ENCODE data around the gene ANXA11.
"Not testable (repeated sequence)": the region's sequence is repeated elsewhere in the genome, so short reads cannot be mapped to it uniquely, and the experiment has no call there.

ANXA11 gene

GRCh38 chr10:80207768-80208370 is 2.5 kb upstream of the ANXA11 start:
- DNase-seq = no peak

DNA sequence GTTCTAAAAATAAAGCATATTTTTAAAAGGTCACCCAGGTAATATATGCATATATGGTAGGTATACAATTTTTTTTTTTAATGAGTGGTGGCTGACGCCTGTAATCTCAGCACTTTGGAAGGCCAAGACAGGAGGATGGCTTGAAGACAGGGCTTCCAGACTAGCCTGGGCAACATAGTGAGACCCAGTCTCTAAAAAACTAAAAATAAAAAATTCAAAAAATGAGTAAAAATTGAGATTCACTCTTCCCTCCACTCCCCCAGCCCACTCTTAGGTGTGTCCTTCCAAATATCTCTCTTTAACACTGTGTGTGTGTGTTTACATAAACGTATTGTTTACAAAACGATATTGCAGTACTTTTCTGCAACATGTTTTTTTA is 929 bp upstream of the ANXA11 start:
- DNase-seq = no peak

GRCh38 chr10:80204677-80205476 is 460 bp downstream of the ANXA11 start:
- no peak for DNase-seq

DNA sequence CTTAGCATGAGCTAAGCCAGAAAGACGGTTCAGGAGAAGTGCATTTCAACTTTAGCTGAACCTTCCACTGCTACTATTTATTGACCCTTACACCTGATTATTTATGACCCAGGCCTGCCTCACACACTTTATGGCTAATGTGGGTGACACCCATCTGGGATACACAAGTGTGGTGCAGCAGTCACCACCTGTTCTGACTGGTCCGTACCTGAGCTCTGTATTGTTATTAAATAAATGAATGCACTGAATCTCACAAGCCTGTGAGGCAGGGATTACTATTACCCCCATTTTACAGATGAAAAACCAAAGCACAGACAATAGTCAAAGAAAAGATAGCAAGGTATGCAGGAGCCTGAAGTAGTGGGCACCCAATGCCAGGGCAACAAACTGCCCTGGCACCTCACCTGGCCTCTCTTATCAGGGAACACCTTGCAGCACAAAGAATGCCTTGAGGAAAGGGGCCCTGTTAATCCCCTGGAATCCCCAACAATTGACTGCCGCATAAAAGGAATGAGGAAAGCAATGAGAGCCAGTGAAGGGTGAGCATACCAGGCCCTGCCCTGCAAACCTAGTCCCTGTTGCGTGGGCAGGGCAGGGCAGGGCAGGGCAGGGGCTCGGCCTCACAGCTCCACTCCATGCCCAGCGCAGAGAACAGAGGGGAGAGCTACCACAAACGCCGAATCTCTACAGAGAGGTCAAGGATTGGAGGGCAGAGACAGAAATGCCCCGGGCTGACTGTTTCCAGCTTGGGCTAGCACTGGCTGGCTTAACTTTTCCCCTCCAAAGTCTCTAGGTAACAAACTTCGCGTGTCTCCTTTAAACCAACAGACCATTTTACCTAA is 1.3 kb downstream of the ANXA11 start:
- no peak for DNase-seq

DNA sequence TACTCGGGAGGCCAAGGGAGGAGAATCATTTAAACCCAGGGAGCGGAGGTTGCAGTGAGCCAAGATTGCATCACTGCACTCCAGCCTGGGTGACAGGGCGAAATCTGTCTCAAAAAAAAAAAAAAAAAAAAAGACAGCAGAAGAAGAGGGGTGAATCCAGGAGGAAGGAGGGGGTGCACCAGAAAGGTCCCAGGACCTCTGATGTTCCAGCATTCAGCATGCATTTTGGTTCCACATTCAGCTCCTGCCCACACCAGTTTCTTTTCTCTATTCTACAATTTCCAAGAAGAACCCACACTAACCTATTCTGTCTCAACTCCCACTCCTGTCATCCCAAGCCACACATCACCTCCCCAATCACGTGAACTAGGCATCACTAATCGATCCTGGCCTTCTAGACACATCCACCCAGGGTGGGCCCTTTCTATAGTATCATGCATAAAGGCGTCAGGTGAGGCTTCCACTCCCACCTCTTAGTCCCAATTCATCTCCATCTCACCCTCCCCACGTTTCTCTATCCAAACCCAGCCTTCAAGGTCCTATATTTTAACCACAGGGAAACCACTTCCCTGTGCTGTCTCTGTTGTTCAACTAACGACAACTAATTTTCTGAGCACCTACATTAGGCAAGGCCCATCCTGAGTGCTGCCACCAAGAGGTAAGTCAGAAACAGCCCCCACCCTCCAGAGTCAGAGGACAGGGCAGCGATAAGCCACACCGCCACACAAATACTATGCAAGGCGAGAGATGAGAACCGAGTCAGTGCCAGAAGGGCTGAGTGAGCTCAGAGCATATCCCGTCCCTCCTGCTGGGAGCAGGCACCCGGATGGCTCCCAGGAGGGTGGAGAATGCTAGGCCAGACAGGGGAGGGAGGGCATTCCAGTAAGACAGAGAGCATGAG is 2.2 kb downstream of the ANXA11 start:
- no peak for DNase-seq

- not testable (repeated sequence) for DNase-seq
These were observed 2.8 kb downstream of the ANXA11 start for GRCh38 chr10:80202530-80202929.

GRCh38 chr10:80201608-80202141 is 3.7 kb downstream of the ANXA11 start:
- no peak for DNase-seq

- DNase-seq = no peak
These were observed 4.7 kb downstream of the ANXA11 start for GRCh38 chr10:80200687-80201086.

DNA sequence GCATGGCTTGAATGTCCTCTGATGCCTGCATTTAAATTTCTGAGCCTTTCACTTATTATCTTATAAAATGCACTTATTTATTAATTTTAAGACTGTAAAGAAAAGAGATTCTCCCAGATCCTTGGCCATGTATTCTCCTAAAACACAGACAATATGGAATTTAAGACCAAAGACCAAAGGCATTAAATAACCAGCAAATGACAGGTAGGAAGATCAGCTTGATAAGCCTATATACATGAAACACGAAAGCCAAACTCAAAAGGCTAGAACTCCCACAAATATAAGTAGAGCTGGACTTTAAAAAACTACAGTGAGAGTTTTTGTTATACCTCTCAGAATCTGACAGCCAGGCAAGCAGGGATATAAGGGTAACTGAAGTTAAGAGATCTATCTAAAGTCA is 5.1 kb downstream of the ANXA11 start:
- no peak for DNase-seq

- no peak for DNase-seq
These were observed 5.5 kb downstream of the ANXA11 start for GRCh38 chr10:80199828-80200227.

DNA sequence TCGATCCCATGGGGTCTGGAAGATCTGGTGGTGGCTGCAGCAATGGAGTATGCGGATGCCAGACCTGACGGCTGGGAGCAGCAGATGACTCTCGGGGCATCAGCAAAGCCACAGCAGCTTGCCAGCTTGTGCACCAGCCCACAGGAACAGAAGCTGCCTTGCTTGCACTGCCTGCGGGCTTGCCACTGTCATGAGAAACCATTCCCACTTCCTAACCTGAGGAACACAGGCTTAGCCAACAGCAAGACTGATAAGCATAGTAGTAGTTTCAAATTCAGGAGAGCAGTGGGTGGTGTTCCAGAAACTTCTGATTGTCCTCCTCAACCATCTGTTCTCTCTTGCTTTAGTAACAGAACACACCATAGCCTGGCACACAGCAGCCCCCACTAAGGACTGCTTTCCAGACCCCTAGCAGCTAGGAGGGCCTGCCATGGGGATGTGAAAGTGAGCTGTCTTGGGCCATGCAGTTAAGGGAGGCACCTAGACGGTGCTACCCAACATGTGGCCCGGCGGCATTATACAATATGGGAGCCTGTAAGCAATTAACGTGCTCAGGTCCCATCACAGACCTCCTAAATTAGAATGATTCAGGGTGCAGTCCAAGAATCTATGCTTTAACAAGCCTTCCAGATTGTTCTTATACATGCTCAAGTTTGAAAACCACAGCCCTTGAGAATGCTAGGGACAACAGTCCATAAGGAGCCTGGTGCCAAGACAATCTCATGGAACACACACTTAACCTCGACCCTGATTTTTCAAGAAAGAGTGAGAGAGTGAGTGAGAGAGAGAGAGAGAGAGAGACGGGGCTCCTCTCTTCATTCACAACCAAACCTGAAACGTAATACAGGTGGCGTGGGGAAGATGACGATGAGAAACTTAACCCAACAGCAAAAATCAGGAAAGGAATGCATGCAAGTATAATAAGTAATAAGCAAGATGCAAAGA is 7.1 kb downstream of the ANXA11 start:
- no peak for DNase-seq

DNA sequence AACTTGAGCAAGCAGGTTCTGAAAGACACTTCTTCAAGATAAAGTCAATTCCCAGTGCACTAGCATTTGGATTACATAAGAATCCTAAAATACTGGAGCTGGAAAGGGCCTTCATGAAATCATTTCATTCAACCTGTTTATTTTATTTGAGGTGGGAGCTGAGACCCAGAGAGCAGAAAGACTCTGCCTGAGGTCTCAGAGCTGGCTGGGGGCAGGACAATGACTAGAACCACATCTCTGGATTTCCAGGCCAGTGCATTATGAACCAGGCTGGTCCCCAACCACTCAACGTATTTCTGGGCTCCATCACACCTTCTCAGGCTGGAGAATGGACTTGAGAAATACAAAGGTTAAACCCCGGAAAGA is 8.4 kb downstream of the ANXA11 start:
- no peak for DNase-seq

GRCh38 chr10:80196270-80196949 is 8.9 kb downstream of the ANXA11 start:
- DNase-seq = no peak

- no peak for DNase-seq
These were observed 10.2 kb downstream of the ANXA11 start for GRCh38 chr10:80195046-80195574.

DNA sequence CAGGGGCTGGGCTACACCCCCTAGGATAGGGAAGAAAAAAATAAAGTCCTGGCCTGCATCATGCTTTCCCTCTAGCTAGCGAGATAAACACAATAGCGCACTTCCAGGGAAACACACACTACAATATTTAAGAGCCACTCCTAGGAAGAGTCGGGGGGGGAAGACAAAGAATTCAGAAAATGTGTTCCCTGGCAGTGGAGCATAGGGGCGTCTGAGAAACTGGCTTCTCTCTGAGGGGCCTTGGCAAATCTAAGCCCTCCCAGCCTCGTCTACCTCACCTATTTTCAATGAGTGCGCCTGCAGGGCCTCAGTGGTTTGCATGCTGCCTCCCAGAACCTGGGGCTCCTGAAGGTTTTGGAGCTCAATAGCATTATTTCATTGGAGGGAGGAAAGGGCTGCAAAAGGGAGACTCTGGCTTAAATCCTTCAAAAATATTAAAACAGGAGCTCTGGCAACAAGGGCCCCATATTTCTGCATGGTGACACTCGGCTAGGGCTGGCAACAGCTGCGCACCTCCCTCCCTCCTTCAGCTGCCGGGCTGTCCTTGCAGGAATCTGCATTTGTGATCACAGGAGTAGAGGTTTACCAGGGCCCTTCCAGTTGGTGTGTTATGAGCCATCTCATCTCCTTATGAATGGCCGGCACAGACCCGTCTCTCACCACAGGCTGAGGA is 10.8 kb downstream of the ANXA11 start:
- no peak for DNase-seq

DNA sequence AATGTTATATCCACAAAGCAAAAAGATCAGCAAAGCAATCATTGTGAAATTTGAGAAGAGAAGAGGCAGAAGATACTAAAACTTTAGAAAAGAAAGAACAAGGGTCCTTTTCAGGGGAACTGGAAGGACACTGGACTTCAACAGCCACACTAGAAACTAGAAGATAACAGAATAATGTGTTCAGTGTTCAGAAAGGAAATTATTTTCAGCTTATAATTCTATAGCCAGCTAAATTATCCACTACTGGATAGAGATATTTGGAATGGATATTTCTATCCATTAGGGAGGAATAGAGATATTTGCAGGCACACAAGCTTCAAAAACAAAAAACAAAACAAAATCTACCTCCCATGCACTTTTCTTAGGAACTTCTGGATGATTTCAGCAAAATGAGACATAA is 12.8 kb downstream of the ANXA11 start:
- DNase-seq = no peak

DNA sequence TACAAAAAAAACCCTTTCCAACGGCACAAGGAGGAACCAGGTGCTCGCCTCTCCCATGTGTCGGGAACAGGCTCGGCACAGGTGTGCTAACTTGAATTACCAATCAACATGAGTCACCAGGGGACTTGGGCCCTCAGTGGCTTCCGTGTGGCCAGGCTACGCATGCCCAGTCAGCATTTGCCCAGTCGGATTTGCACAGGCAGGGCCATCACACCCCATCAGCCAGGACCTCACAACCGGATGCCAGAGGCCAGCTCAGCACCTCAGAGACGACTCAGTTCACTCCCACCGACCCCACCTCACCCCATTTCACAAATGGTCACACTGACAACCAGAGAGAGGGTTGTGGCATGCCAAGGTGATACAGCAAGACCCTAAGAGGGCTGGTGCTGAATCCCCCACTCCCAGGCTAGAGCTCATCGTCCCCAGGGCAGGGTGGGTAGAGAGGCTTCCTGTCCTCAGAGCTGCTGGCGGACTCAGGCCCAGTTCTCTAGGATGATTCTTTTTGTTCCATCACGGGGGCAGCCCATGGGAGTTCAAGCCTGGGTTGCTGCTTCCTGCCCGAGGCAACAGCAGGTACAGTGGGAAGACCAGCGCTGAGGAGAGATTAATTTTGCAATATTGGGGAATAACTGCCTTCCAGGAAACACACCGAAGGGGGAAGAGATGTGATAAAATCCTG is 13.6 kb downstream of the ANXA11 start:
- no peak for DNase-seq

DNA sequence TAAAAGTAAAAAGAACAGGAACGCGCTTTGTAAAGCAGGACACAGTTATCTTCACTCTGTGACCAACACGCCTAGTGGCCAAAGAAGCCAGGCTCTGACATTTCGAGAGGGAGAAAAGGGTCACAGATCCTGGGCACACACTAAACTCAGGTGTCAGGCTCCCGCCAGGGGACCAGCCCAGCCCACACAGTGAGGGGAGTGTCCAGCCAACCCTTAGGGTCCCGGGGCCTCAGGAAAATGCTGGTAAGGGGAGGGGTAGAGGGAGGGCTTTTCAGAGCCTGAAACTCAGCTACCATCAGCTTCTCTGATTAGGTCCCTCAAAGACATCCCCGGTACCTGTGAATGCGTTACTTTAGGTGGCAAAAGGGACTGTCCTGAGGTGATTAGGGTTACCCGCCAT is 16.6 kb downstream of the ANXA11 start:
- no peak for DNase-seq

All from NCI-H1092 treated with DMSO at 0.1 percent for 48 hours (cell line).